HCT116 (cell line): ENCODE data around the gene ABCD1. TPM values are rescaled to one million over a fixed set of nuclear protein-coding genes. Genes with fewer than 3 reads are reported as not detected.

Experiments
- ATAC-seq: fragments of 200-7000 bp; cut with Tn5 transposase; 2 replicates; pipeline ENCODE4 v1.9.1; 2020; ENCODE audit warnings: mild to moderate bottlenecking, moderate library complexity
- BruUV-seq: library from RNA; stranded (reverse); fragments of 400-500 nt; replicated peaks from 2 replicates; lab custom pipeline; 2021; lab: Mats Ljungman, UMichigan
- CTCF ChIA-PET: fragments of 300-600 bp; sonication (Branson Sonifier 250); formaldehyde crosslinking; loops from one replicate; lab custom pipeline; 2021; ENCODE audit warnings: antibody characterized with exemption; lab: Charles Lee
- POLR2A ChIA-PET: fragments of 300-600, 350-600 bp; sonication (Branson Sonifier 250); formaldehyde crosslinking; loops from one replicate; lab custom pipeline; 2021; ENCODE audit warnings: antibody characterized with exemption; lab: Charles Lee
- RAD21 ChIA-PET, 2 experiments: fragments of 300-600 bp; sonication (Branson Sonifier 250); formaldehyde crosslinking; loops; one replicate each; lab custom pipeline; 2023; ENCODE audit warnings: low total read pairs in 2 of 2; ENCODE audit not compliant: uncharacterized antibody in 2 of 2, unreplicated experiment in 2 of 2, low non-redundant PET in 1 of 2; lab: Charles Lee
- DNase-seq: peaks from one replicate; pipeline ENCODE4 v3.0.0-alpha.2; 2010; ENCODE audit warnings: low read depth, low spot score
- H2AFZ ChIP-seq: fragments of 200-600 bp; shearing (Covaris generic), sonication (generic); 2 replicates; pipeline ENCODE4 v1.6.1; 2017; ENCODE audit warnings: low read depth, mixed run types, mixed read lengths, antibody characterized with exemption, low read length; ENCODE audit not compliant: poor library complexity, severe bottlenecking
- H3K27ac ChIP-seq: 2 replicates; pipeline ENCODE4 v1.5.1; 2012; ENCODE audit warnings: low read depth, low read length
- H3K27me3 ChIP-seq: fragments of 200-600 bp; sonication (generic); 2 replicates; pipeline ENCODE4 v1.6.1; 2016; ENCODE audit warnings: mixed run types, low read length, mixed read lengths; ENCODE audit not compliant: insufficient read depth
- H3K36me3 ChIP-seq, 2 experiments: fragments of 200-500 bp in 1 of 2; fragments of 200-600 bp in 1 of 2; sonication (Bioruptor generic) in 1 of 2; sonication (generic) in 1 of 2; 2 replicates each; pipeline versions ENCODE4 v1.5.1 to v1.6.1; 2014 to 2016; ENCODE audit warnings: low read length in 2 of 2, inconsistent platforms in 1 of 2, mixed read lengths in 1 of 2, mixed run types in 1 of 2; ENCODE audit not compliant: insufficient read depth in 2 of 2, control insufficient read depth in 1 of 2
- H3K4me1 ChIP-seq, 2 experiments: fragments of 200-600 bp in 1 of 2; sonication (generic) in 1 of 2; 2 replicates each; pipeline versions ENCODE4 v1.5.1 to v1.6.1; 2012 to 2017; ENCODE audit warnings: low read length in 2 of 2, inconsistent platforms in 1 of 2, mild to moderate bottlenecking in 1 of 2, mixed read lengths in 1 of 2, mixed run types in 1 of 2, moderate library complexity in 1 of 2; ENCODE audit not compliant: insufficient read depth in 2 of 2, control insufficient read depth in 1 of 2
- H3K4me2 ChIP-seq: fragments of 200-600 bp; sonication (generic); 2 replicates; pipeline ENCODE4 v1.6.1; 2017; ENCODE audit warnings: mixed run types, low read length, mixed read lengths
- H3K4me3 ChIP-seq, 2 experiments: fragments of 200-600 bp in 1 of 2; sonication (generic) in 1 of 2; replicated peaks in 1 of 2; 2 replicates each; pipeline ENCODE4 v1.5.1; 2011 to 2016; ENCODE audit warnings: low read length in 2 of 2, control low read depth in 1 of 2, low read depth in 1 of 2, mild to moderate bottlenecking in 1 of 2, mixed read lengths in 1 of 2, mixed run types in 1 of 2
- H3K79me2 ChIP-seq: fragments of 200-600 bp; sonication (generic); 2 replicates; pipeline ENCODE4 v1.6.1; 2017; ENCODE audit warnings: mild to moderate bottlenecking, mixed run types, low read length, moderate library complexity, mixed read lengths; ENCODE audit not compliant: insufficient read depth
- H3K9ac ChIP-seq: fragments of 200-600 bp; sonication (generic); 2 replicates; pipeline ENCODE4 v1.6.1; 2016; ENCODE audit warnings: low read length, mixed read lengths
- H3K9me2 ChIP-seq: fragments of 200-600 bp; sonication (generic), shearing (Covaris generic); 2 replicates; pipeline ENCODE4 v1.6.1; 2017; ENCODE audit warnings: mixed run types, mild to moderate bottlenecking, moderate library complexity; ENCODE audit not compliant: insufficient read depth
- H3K9me3 ChIP-seq, 2 experiments: fragments of 200-500 bp in 1 of 2; fragments of 200-600 bp in 1 of 2; sonication (Bioruptor generic) in 1 of 2; sonication (generic) in 1 of 2; 2 replicates each; pipeline ENCODE4 v1.6.1; 2014 to 2017; ENCODE audit warnings: low read length in 2 of 2, mixed read lengths in 2 of 2, inconsistent platforms in 1 of 2, low read depth in 1 of 2, mild to moderate bottlenecking in 1 of 2, mixed run types in 1 of 2, moderate library complexity in 1 of 2; ENCODE audit not compliant: control insufficient read depth in 1 of 2, insufficient read depth in 1 of 2
- H4K20me1 ChIP-seq: fragments of 200-600 bp; sonication (generic), shearing (Covaris generic); 2 replicates; pipeline ENCODE4 v1.6.1; 2017; ENCODE audit warnings: mixed run types, mild to moderate bottlenecking, moderate library complexity; ENCODE audit not compliant: insufficient read depth
- EZH2phosphoT487 ChIP-seq: fragments of 200-600 bp; IDR thresholded peaks from 2 replicates; pipeline ENCODE4 v1.6.1; 2018; ENCODE audit warnings: antibody characterized with exemption, borderline replicate concordance
- JUND ChIP-seq: IDR thresholded peaks from 2 replicates; pipeline ENCODE4 v1.6.1; 2012
- POLR2A ChIP-seq: IDR thresholded peaks from 2 replicates; pipeline ENCODE4 v1.7.0; 2011; ENCODE audit warnings: borderline replicate concordance; ENCODE audit not compliant: insufficient read depth, insufficient read length; ENCODE audit errors: extremely low read depth
- RAD21 ChIP-seq: IDR thresholded peaks from 2 replicates; pipeline ENCODE4 v1.6.1; 2012; ENCODE audit warnings: low read depth, mild to moderate bottlenecking
- SP1 ChIP-seq: IDR thresholded peaks from 2 replicates; pipeline ENCODE4 v1.6.1; 2012; ENCODE audit warnings: low read depth
- ZFX ChIP-seq: fragments of 450-650 bp; IDR thresholded peaks from 2 replicates; pipeline ENCODE4 v1.6.1; 2017
- ZNF274 ChIP-seq: fragments of 200-500 bp; sonication (Bioruptor generic); IDR thresholded peaks from 2 replicates; pipeline ENCODE4 v1.6.1; 2014; ENCODE audit warnings: mild to moderate bottlenecking, low read depth, low read length, inconsistent platforms
- intact Hi-C: fragments of 100-400 bp; cut with micrococcal nuclease; formaldehyde crosslinking; loops from 2 replicates; pipeline ENCODE4 v1.10.0; 2022
- total RNA-seq: library from RNA; stranded (reverse); gene quantifications from one replicate; pipeline ENCODE4 v1.2.1, GENCODE V29; 2021; ENCODE audit not compliant: unreplicated experiment
- TF ChIP-seq, protein P1 (sequence below): IDR thresholded peaks from 2 replicates; pipeline ENCODE4 v1.6.1; 2012

ABCD1 gene
- total RNA-seq, 1 experiment from 2014 or later, result 7.1 TPM

DNA sequence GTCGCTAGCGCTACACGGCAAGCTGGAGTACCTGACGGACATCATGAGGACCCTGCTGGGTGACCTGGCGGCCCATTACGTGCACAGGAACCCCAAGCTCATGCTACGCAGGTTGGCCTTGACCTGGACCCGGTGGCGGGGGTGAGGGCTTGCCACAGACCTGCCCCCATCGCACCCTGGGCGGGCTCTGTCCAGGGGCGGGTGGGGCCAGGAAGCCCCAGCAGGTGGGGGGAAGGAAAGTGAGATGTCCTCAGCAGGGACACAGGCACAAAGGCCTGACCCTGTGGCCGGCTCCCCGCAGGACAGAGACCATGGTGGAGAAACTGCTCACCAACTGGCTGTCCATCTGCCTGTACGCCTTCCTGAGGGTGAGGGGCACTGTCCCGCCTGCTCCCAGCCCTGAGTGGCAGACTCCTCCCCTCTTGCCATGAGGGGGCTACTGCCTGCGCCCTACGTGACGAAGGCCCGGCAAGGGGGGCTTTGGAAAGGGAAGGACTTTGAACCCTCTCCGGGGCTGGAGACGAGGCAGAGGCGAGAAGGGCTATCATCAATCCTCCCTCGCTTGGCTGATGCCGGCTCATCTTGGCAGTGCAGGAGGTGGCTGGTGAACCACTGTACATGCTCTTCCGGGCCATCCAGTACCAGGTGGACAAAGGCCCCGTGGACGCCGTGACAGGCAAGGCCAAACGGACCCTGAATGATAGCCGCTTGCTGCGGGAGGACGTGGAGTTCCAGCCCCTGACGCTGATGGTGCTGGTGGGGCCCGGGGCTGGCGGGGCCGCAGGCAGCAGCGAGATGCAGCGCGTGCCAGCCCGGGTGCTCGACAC, 50.9 kb downstream of the ABCD1 start (continued):
- no peak for TF ChIP-seq RAD21

DNA sequence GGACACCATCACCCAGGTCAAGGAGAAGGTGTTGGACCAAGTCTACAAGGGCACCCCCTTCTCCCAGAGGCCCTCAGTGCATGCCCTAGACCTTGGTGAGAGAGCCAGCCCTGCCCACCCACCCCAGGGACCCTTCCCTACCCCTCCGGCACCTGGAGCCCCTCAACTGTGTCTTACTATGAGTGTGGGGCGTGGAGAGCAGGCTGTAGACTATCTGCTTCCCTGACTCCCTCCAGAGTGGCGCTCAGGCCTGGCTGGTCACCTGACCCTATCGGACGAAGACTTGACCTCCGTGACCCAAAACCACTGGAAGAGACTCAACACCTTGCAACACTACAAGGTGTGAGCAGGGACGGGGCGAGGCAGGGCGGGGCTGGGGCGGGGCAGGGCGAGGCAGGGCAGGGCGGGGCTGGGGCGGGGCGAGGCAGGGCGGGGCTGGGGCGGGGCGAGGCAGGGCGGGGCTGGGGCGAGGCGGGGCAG, 51.5 kb downstream of the ABCD1 start:
- BruUV-seq, result no TSS peak
- CTCF ChIA-PET, result no interaction called here
- no peaks in the 10 kb centered on the region for H4K20me1 ChIP-seq
- intact Hi-C loops, result no loop called here
- no peaks in the 10 kb centered on the region for H3K36me3 ChIP-seq
- no peak overlapping the region for H3K4me2 ChIP-seq
- no peak overlapping the region for H3K4me3 ChIP-seq
- H3K9ac ChIP-seq, result no peak overlapping the region
- POLR2A ChIA-PET, result no interaction called here
- ATAC-seq, result no peak
- no peaks in the 10 kb centered on the region for H3K27me3 ChIP-seq
- peaks cover 0 to 6% of the 10 kb centered on the region in 2 experiments; a peak in 1 of 4 replicates for H3K4me1 ChIP-seq
- no peak overlapping the region for H3K27ac ChIP-seq
- no peaks in the 10 kb centered on the region for H3K9me2 ChIP-seq
- no peaks in the 10 kb centered on the region for H3K79me2 ChIP-seq
- no peak overlapping the region for H2AFZ ChIP-seq
- TF ChIP-seq, protein P1, sequence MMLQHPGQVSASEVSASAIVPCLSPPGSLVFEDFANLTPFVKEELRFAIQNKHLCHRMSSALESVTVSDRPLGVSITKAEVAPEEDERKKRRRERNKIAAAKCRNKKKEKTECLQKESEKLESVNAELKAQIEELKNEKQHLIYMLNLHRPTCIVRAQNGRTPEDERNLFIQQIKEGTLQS, result no peak
- no peak for TF ChIP-seq ZNF274
- TF ChIP-seq RAD21, result no peak
- TF ChIP-seq JUND, result no peak
- no peak for TF ChIP-seq EZH2phosphoT487
- no peak for TF ChIP-seq ZFX
- RAD21 ChIA-PET, result no interaction called here
- DNase-seq, result no peak
- no peaks in the 10 kb centered on the region for H3K9me3 ChIP-seq

DNA sequence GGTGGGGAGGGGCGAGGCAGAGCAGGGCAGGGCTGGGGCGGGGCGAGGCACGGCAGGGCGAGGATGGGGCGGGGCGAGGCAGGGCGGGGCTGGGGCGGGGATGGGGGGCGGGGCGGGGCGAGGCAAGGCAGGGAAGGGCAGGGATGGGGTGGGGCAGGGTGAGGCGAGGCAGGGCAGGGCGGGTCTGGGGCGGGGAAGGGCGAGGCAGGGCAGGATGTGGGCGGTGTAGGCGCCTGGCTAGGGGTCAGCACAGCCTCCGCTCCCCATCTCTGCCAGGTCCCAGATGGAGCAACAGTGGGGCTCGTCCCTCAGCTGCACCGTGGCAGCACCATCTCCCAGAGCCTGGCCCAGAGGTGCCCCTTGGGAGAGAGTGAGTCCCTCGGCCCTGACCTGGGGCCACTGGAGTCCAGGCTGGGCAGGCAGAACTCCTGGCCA, 52.0 kb downstream of the ABCD1 start:
- ChIA-PET RAD21 (no interaction called here), POLR2A (no interaction called here)
- no peak for DNase-seq
- peak; percentile 38 for ATAC-seq
- H3K4me2 ChIP-seq, result no peak overlapping the region
- no peaks in the 10 kb centered on the region for H3K79me2 ChIP-seq
- BruUV-seq, result no TSS peak
- H3K9me2 ChIP-seq, result no peaks in the 10 kb centered on the region
- H3K4me1 ChIP-seq, result peaks cover 0 to 6% of the 10 kb centered on the region in 2 experiments; a peak in 1 of 4 replicates
- H4K20me1 ChIP-seq, result no peaks in the 10 kb centered on the region
- H3K27me3 ChIP-seq, result no peaks in the 10 kb centered on the region
- H3K36me3 ChIP-seq, result no peaks in the 10 kb centered on the region
- H3K4me3 ChIP-seq, result no peak overlapping the region
- intact Hi-C loops, result no loop called here
- H3K9ac ChIP-seq, result no peak overlapping the region
- TF ChIP-seq POLR2A (no peak), SP1 (0 out of 2 replicates have a peak, but pooled peaks have one; percentile 38)
- TF ChIP-seq, all 23 proteins: peak for 1
- Histone ChIP-seq H3K27ac (no peak overlapping the region), H3K9me3 (no peaks in the 10 kb centered on the region), H2AFZ (no peak overlapping the region)
- CTCF ChIA-PET, result no interaction called here
